SH-SY5Y (cell line): ENCODE results near the gene MAPK10.

Experiments used
- GATA2 ChIP-seq: IDR thresholded peaks from 2 replicates; pipeline ENCODE4 v1.6.1; 2011; ENCODE audit warnings: mild to moderate bottlenecking, low read depth, low read length
- GATA3 ChIP-seq: IDR thresholded peaks from 2 replicates; pipeline ENCODE4 v1.6.1; 2011; ENCODE audit warnings: low read depth, mild to moderate bottlenecking, low read length, moderate library complexity

The MAPK10 gene

DNA sequence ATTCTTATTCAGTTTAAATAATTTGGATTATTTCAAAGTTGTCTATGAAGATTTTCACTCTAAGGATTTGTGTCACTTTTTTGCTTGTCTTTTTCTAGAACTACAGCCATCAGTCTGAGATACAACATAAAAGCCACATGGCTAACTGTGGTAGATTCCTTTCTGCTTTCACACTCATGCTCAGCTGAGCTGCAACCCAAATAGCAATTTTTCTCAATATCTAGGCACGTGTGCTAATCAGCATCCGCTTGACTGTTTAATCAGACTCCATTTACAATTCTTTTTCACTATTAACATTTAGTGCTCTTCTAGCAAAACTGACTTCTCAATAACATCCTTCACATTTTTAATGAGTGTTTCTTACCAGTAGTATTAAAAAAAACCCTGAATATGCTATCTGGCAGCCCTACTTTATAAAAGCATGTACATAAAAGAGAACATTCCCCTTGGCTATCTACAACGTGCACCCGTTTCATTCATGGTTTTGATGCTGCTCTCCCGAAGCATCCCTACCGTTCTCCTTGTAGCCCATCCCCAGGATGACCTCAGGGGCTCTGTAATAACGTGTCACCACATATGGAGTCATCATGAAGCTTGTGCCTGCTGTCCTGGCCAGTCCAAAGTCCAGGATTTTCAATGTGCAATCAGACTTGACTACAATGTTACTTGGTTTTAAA is 259.2 kb downstream of the MAPK10 start:
- no peak for TF ChIP-seq GATA2
- TF ChIP-seq GATA3, result no peak

DNA sequence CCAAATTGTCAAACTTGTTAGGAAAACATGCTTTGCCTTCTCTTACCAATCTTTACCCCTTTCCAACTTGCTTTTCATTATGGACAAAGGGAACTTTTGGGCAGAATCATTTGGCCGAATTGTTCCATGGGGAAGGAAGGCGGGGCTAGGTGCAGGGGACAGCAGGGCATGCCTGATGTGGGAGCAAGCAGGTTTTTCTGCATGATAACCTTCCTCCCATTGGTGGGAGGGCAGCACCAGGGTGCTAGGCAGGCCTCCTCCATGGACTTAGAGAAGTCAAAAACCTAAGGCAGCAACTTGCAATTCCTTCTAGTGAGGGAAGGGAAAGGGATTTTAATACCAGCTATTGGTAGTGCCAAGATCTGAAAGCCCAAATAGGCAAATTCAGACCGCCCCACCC is 260.5 kb downstream of the MAPK10 start:
- TF ChIP-seq GATA3 (no peak), GATA2 (no peak)

DNA sequence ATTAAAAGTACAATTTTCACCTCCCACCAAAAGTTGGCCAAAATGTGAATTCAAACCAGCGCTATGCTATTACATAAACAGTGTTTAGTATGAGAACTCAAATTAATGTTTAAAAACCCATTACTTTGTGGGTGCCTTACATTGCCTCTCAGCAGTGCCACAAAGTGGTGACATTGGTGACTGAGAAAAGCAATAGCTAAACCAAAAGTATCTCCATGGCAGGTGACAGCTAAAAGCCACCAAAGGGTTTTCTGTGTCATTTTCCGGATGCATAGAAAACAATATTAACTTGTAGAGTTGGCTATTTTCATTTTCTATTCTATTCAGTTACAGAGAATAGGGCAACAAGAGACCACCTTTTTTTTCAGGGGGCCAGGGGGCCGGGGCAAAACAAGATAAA is 261.2 kb downstream of the MAPK10 start:
- TF ChIP-seq GATA3, result no peak
- no peak for TF ChIP-seq GATA2

DNA sequence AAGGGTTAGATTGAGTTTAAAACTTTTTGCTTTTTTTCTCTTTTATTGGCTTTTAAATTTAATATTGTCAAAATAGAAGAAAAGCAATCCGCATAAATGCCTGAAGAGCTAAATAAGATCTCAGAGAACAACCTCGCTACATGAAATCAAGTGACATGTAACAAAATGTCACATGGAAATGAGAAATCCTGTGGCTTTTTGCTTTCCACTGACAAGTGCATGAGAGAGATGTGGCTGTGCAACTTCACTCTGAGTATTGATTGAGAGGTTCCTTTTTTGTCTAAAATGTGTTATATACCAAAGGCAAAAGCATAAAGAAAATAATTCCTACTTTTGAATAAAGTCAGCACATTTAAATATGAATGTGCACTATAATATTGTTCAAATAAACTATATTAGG is 263.5 kb downstream of the MAPK10 start:
- TF ChIP-seq GATA2 (no peak), GATA3 (no peak)

DNA sequence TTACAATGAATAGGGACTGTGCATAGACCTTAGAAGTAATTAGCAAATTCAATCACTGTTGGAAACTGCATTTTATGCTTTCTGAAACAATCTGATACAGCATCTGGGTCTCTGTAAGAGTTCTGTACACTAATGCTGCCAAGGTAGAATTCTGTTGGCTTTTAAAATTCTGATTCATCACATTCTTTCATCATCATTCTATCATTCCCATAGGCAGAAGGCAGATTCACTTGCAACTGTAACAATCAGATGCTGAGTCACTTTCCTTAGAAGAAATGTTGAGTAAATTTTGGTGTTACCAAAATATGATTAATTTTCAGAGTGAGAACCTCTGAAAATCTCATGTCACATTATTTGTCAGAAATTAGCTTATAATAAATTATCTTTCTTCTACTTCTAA is 267.2 kb downstream of the MAPK10 start:
- no peak for TF ChIP-seq GATA3
- no peak for TF ChIP-seq GATA2

DNA sequence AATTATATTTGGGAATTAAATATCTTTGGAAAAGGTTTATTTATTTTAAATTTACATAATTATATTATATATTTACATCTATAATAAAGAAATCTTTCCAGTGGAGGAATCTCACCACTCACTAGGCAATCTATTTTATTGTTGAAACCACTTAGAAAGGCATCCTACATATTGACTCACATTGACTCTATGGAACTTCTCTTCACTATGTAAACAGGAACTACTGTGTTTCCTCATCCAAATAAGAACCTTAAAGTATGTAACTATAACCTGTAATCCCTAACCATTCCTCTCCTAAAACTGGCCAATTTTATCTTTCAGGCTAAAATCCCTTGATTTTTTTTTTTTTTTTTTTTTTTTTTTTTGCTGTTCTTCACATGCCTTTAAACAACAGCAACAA is 268.7 kb downstream of the MAPK10 start:
- no peak for TF ChIP-seq GATA2
- TF ChIP-seq GATA3, result no peak

DNA sequence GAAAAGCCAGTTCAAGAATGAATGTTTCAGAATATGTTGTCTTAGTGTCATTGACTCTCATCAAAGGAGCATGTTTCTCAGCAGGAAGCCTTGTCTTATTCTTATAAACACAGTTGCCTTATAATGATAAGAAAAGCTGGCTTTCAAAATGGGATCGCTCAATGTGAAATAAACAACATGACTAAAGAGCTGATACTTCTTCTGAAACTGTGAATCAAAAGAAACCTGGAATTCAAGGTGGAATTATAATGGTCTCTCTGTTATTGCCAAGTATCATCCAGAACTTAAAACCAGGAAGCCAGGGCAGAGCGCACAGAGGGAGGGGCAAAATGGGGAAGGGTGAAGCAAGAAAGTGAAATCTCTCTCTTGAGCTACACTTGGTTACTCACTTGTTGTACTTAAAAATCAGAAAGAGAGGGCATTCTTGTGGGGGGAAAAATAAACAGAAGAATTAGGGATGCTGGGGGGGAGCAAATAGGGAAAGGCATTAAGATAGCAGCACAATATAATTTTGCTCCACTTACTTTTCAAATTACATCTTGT is 270.0 kb downstream of the MAPK10 start:
- TF ChIP-seq GATA3 (no peak), GATA2 (no peak)

DNA sequence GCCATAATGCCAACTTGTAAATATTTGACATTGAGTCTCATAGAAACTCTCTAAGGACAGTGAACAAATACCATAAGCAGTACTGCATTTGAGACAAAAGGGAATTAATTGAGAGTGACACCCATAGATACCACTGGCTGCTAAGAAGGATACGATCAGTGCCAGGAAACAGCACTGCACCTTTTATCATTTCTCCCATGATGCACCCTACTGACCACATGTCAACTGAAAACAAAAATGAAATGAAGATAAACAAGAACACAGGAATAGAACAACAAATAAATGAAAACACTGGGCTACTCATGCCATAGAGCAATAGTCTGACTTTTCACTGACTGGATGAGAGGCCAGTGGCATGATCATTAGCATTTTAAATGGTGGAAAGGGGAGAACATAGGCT is 270.8 kb downstream of the MAPK10 start:
- TF ChIP-seq GATA2 (no peak), GATA3 (no peak)

DNA sequence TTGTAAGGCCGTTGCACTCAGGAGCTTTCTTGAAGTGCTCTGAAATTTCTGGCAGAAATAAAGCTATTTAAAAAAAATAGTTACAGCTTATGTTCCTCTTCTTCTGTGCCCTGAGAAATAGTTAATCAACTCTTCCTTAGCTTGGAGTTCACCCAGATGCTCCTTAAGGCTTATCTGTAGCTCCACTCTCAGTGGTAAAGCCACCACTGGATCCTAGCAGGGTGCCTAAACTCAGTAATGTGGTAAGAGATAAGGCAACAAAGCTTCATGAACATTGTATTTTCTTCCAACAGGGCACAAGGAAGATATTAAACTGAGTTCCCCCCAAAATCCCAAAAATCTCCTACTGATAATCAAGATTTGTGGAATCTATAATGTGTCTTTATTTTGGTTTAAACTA is 299.5 kb downstream of the MAPK10 start:
- TF ChIP-seq GATA3, result no peak
- no peak for TF ChIP-seq GATA2

DNA sequence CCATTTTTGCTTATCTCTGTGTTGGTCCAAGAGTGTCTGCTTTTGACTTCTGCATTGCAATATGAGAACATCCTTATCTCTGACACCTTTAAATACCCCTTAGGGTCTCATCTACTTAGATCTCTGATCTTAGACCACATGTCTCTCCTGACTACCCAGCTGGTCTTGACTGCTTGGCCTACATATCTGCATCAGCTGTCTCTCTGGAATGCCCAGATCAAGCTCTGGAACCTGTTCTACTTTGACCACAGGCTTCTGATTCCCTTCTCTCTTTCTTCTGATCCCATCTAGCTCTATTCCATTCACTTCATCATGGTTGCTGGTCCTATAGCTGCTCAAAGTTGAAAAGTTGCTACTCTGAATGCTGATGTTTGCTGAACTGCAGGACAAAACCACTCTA is 301.2 kb downstream of the MAPK10 start:
- TF ChIP-seq GATA3 (no peak), GATA2 (no peak)

DNA sequence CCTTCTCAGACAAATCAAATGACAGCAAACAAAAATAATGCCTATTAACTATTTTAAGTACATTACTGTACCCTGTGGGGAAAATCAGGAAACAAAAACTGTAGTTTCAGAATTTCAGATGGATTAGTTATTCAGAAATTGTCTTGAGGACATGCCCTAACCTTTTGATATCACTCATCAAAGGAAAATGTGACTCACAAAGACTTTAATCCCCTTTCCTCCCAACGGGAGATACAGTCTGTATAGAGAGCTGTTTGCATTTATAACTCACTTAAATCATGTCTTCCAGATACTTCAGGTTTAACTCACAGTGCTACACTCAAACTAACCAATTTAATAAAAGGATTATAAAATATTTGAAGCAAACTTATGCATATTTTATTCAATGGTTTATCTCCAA is 304.0 kb downstream of the MAPK10 start:
- TF ChIP-seq GATA3, result no peak
- no peak for TF ChIP-seq GATA2

DNA sequence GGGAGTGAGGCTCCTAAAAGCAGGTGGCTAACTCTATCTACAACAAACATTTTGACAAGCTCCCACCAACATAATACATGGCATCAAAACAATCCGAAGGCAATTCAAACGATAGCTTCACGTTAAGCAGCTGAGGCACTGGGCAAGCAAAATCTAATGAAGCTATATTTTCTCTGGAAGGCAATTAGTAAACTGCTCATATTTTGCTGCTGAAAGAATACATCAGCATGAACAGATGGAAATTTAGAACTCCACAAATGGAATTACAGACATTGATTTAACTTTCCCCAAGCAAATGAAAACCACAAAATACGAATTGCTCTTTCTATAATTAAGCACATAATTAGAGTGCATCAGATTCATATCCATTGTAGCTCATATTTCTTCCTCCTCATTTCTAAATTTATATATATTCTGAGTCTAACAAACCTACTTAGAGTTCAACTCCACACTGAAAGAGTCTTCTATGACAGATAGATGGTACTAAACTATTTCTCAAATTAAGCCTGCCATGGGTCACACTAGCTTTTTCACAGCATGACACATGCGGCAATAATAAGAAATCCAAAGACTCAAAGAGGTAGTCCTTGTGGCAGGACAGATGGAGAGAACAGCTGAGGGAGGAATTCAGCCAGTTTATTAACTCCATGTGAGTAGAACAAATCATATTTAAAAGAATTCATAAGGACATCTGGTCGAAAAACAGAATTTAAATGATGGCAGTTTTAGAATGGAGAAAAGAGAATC is 305.4 kb downstream of the MAPK10 start:
- TF ChIP-seq GATA2, result no peak
- TF ChIP-seq GATA3, result no peak

DNA sequence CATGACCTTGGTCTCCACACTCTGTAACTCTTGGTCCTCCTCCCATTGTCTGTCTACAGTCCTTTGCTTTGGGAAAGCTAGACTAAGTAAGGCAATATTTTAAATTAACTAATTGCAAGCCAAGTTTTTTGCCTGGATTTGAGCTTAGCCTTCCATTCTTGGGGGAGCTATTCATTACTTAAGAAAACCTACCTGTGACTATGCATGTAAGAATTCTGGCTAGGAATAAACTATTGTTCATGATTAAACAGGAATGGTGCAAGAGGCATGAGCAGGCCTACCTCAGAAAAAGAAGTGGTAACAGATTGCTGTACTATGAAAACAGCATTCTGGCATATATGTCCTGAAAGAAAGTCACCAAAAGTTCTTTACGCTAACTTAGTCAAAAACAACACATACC is 309.4 kb downstream of the MAPK10 start:
- TF ChIP-seq GATA2 (no peak), GATA3 (no peak)

DNA sequence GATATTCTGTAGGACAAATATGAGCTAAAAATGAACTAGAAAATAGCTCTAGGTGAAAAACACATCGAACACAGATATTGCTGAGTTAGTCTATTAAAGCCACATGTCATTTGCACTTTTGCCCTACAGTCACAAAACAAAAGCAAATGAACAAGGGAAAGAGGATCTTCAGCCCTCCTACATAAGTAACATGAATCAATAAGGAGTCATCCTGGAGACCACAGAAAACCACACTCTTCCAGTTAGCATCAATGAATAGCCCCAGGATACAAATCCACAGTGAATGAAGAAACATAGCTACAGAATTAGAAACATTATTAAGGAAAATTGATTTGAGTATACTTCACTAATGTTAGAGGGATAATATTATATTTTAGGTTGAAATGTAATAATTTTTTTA is 311.4 kb downstream of the MAPK10 start:
- TF ChIP-seq GATA2, result no peak
- TF ChIP-seq GATA3, result no peak

DNA sequence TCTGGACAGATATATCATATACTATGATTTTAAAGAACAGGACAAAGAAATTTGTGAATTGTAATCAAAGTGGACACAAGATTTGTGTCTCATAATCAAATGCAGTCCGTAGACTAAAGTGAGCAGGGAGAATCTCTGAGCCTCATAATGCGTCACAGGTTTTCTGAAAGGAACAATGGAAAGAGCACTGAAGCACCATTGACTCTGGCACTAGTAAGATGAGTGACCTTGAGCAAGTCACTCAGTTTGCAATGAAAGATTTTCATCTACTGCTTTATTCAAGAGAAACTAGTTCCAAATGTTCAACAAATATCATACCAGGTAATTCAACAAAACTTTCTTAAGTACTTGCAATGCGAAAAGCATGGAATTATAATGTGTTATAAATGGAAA is 315.3 kb downstream of the MAPK10 start:
- TF ChIP-seq GATA3 (no peak), GATA2 (no peak)
